HG03045 (cell line): ENCODE results near the gene ARHGAP44.

Source experiments
- ATAC-seq: cut with Tn5 transposase; IDR thresholded peaks from one replicate; pipeline ENCODE4 v1.9.1; 2021; ENCODE audit warnings: mild to moderate bottlenecking, moderate library complexity; ENCODE audit not compliant: unreplicated experiment

Gene ARHGAP44, protein sequence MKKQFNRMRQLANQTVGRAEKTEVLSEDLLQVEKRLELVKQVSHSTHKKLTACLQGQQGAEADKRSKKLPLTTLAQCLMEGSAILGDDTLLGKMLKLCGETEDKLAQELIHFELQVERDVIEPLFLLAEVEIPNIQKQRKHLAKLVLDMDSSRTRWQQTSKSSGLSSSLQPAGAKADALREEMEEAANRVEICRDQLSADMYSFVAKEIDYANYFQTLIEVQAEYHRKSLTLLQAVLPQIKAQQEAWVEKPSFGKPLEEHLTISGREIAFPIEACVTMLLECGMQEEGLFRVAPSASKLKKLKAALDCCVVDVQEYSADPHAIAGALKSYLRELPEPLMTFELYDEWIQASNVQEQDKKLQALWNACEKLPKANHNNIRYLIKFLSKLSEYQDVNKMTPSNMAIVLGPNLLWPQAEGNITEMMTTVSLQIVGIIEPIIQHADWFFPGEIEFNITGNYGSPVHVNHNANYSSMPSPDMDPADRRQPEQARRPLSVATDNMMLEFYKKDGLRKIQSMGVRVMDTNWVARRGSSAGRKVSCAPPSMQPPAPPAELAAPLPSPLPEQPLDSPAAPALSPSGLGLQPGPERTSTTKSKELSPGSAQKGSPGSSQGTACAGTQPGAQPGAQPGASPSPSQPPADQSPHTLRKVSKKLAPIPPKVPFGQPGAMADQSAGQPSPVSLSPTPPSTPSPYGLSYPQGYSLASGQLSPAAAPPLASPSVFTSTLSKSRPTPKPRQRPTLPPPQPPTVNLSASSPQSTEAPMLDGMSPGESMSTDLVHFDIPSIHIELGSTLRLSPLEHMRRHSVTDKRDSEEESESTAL

GRCh38 chr17:12789481-12790248, at the start of gene ARHGAP44:
Gene ARHGAP44 (plus strand): TSS chr17:12789498. CDS start chr17:12789839, 341 bp downstream.
- ATAC-seq = peak; percentile 56

- ATAC-seq = no peak
These were observed 49.8 kb upstream of the ARHGAP44 start for GRCh38 chr17:12739500-12739899.

GRCh38 chr17:12743046-12743445, 46.3 kb upstream of the ARHGAP44 start:
- ATAC-seq = no peak

DNA sequence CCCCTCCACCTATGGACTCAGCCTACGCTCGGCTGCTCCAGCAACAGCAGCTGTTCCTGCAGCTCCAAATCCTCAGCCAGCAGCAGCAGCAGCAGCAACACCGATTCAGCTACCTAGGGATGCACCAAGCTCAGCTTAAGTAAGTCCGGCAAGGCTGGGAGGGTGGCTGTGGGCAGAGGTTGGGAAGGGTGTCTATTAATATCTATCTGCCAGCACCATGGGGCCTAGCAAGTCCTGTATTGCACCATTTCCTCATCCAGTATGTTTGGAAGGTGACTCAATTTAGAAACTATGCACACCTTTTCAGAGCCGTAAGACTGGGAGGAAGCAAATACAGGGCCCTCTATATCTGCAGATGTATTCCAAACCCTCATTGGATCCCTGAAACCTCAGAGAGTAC, 45.0 kb upstream of the ARHGAP44 start:
- ATAC-seq = no peak

GRCh38 chr17:12744786-12745185, 44.5 kb upstream of the ARHGAP44 start:
- no peak for ATAC-seq

DNA sequence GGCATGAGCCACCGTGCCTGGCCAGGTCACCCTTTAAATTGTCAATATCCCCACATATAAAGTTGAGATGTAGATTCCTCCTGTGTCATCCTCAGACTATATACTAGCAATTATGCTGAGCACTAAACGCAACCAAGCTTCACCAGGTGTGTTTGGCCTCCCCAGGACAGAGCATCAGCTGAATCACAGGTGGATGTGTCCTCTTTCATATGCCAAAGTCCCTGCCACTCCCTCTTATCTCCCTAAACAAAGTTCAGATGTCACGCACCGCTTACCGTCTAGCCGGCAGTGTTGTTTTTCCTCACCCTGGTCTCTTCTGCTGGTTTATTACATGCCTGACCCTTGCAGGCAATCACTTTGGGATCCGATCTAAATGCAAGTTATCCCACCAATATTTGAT, 43.8 kb upstream of the ARHGAP44 start:
- no peak for ATAC-seq

- ATAC-seq = no peak
These were observed 32.5 kb upstream of the ARHGAP44 start for GRCh38 chr17:12756786-12757185.

DNA sequence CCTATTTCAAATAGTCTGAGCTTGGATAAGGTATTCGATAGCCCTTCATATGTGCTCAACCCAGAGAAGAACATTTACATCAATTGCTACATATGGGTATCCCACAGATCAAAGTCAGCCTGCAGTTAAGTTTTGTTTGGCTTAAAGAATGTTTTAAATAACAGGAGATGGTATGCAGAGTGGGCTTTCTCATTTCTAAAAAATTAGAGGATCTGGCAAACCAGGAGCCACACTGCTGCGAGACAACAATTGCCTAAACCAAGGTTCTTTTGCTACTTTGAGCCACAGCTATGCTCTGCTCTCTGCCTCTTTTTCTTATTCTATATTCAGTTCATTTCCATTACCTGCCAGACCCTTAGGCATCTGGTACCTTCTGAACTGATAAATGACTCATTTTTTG, 30.2 kb upstream of the ARHGAP44 start:
- ATAC-seq = no peak

- ATAC-seq = no peak
These were observed 23.8 kb upstream of the ARHGAP44 start for GRCh38 chr17:12765548-12765947.

DNA sequence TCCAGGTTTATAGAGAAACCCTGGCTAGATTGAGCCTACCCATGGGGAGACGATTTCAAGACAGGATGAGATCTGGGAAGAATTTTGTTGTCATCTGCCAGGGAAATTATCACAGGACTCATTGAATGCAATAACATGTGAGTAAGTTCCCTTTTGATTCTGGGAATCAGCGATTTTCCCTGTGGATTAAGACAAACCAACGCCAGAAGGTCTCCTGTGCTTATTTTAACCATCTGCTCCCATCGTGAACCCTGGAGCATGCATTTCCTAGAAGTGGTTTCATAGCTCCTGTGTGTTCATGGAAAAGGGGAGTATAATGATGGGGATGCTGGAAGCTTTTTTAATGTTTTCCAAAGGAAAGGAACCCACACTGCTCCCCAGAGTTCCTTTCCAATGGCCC, 21.0 kb upstream of the ARHGAP44 start:
- ATAC-seq = no peak

DNA sequence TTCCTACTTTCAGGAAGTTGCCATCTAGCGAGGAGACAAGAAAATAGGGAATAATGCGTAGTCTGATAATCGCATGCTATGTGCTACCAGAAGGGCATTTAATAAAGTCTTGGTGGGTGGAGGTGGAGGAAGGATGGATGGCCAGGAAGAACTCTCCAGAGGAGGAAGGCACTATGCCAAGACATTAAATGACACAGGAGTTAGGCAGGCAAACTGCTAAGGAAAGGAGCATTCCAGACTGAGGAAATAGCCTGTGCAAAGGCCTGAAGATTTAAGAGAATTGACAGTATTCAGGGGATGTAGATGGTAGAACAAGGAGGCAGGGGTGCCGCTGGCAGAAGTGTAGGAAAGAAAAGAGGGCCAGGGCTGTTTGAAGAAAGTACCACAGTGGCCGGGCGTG, 19.3 kb upstream of the ARHGAP44 start:
- no peak for ATAC-seq

DNA sequence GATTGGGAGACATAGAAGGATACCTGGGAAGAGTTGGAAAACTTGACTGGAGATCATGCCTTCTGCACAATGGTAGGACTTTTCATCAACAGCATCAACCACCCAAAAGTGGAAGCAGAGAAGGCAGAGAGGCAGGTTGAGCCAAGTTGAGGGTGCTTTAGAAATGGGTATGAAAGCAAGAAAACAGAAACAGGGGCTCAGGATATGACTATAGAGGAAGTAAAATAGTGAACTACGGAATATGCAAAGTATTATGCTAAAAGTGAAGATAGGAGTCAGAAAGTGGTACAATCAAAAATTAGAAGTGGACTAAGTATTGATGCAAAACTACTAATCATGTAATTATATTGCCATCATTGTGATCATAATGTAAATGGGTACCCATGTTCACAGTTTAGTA, 16.1 kb upstream of the ARHGAP44 start:
- ATAC-seq = no peak

GRCh38 chr17:12789075-12789480, 220 bp upstream of the ARHGAP44 start:
- ATAC-seq = peak; percentile 90

DNA sequence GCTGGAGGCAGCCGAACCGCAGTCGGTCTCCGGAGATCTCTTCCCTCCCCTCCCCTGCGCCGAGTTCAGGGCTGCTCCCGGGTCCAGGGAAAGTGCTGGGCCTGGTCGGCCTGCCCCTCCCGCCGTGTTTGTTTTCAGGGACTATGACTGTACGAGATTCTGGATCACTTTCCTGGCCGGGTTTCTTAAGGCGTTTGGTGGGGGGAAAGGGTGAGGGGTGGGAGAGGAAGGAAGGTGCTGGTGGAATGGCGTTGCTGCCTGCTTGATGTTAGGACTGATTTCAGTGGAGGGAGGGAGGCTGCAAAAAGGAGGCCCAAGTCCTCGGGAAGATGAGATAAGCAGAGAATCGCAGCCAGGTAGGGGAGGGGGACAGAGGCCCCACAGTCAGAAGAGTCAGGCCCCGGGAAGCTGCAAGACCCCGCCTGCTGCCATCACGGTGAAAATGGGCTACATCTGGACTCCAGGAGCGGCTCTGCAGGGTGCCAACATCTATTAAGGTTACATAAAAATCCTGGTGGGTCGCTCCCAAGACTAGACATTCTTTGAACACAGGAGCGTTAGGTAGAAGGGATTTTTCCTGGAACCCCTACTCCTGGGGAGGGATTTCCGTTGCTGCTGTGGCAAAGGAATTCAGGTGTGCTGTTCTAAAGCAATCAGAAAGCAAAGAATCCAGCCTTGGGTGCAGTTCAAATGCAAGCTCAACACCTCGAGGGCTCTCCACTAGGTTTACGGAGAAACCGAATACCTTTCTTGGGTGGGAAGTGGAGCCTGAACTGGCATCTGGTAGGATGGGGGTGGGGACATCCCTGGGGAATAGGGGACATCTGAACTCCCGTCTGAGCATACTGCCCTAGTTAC, 1.2 kb downstream of the ARHGAP44 start:
- no peak for ATAC-seq

DNA sequence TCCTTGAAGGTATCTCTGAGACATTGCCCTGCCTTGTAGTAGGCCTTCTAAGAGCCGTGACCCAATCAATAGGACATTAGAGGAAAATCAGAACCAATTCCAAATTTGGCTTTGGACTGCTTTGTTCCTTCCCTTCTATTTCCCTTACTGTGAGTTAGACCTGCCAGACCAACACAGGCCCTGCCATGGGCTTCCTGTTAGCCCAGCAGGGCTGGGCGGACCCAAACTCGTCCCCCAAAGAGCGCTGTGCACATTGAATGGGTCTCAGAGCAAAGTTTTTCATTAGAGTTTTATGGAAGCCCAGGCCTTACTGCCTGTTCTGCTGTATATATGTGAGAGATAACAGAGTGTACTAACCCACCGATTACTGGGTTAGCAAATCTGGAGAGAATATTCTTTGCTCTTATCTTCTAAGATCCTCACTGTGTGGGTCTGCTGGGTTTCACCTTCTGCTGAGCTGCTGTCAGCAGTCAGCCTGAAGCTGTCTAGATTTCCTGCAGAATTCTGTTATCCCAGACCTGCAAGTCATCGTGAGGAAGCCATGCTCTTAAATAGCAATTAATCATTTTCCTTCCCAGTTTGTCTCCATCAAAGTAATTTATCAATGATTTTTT, 5.7 kb downstream of the ARHGAP44 start:
- no peak for ATAC-seq

DNA sequence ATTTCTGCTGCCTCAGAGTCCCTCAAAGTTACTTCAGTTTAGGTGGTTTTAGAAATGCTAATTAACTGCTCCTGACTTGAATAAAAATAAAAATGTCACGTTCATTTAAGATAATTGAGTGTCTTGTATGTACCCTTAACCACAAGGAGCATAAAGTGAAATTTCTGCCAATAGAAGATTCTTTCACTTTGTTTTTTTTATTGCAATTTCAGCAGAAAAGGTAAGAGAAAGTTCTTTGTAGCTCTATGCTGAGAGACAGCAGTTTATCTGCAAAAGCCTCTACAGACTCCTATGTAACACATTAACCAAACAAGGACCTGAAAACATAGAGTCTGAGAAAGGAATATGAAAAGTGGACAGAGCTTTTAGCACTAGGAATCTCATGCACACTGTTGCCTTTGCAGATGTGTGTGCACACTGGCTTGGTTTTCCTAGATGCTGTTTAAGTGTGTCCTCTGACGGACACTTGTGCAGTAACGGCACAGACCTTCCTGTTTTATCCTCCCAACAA, 11.6 kb downstream of the ARHGAP44 start:
- ATAC-seq = no peak

- no peak for ATAC-seq
These were observed 17.3 kb downstream of the ARHGAP44 start for GRCh38 chr17:12806630-12807029.

DNA sequence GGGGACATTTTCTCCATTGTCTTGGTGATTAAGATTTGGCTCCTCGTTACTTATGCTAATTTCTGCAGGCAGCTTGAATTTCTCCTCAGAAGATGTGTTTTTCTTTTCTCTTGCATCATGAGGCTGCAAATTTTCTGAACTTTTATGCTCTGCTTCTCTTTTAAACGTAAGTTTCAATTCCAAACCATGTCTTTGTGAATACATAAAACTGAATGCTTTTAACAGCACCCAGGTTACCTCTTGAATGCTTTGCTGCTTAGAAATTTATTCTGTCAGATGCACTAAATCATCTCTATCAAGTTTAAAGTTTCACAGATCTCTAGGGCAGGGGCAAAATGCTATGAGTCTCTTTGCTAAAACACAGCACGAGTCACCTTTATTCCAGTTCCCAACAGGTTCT, 19.4 kb downstream of the ARHGAP44 start:
- no peak for ATAC-seq

DNA sequence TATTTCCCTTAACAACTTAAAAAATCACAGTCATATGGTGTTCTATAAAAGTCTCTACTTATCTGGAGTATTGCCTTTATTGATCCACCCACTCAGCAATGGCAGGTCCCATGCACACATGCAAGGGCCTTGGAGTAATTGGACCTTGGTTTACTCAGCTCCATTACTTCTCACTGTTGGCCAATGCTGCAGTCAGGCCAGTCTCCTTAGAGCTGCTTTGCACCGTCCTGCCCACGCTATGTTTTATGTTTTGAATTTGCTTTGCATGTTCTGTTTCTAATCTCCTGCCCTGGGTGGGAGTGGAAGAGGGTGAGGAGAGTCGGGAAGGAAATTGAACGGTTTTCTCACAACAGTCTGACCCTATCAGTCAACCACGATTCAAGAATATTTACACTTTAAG, 23.6 kb downstream of the ARHGAP44 start:
- no peak for ATAC-seq

DNA sequence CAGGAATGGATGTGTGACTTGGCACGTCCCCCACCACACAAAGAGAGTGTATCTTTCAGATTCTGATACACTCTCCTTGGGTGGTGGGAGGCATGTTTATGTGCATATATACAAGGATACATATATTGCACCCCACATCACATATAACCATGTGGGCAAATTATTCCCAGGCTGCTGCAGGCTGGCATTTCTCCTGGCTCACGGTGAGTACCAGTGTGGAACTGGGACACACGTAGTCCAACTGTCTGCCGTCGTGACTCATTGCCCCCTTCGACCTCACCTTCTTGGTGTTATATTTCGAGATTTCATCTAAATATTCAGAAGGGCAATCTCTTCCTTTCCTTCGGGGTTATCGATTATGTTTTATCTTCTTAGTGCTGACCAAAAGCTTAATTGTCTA, 24.4 kb downstream of the ARHGAP44 start:
- no peak for ATAC-seq
